ENCODE measurements around the gene RSPH1.

- TF ChIP-seq POLR2A (IDR thresholded peaks at IDR 0.05) (no peak), CTCF (IDR thresholded peaks at IDR 0.05) (no peak), POLR2AphosphoS5 (IDR thresholded peaks at IDR 0.05) (no peak)
These were observed 49.7 kb upstream of the RSPH1 start for GRCh38 chr21:42545745-42546144.
